Activated T-cell treated with anti-CD3 and anti-CD28 coated beads, Interleukin-2, amount 50 U/mL, for 48 hours (primary cell): Measurements from ENCODE around the gene MTNR1A.
"Not testable (repeated sequence)": the region's sequence is repeated elsewhere in the genome, so short reads cannot be mapped to it uniquely, and the experiment has no call there.

Source experiments
- DNase-seq, 2 experiments: peaks; one replicate each; pipeline ENCODE4 v3.0.0-alpha.2; 2020

MTNR1A gene

DNA sequence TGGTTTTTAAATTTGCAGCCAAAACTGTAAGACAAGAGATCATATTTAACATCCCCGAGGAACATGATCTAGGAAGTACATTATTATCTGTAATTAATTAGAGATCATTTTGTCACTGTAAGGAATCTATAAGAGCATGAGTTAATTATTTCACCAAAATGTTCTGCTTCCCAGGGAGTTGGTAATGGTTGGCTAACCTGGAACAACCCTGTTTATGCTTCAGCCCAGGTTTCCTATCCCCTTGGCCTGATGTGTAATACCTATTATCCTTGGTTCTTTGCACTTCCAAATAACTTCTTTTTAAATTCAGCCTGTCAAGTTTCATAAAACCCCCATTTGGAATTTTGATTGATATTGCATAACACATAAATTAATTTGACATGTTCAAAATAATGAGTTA lies 6.4 kb upstream of the MTNR1A start:
- no peak for DNase-seq

DNA sequence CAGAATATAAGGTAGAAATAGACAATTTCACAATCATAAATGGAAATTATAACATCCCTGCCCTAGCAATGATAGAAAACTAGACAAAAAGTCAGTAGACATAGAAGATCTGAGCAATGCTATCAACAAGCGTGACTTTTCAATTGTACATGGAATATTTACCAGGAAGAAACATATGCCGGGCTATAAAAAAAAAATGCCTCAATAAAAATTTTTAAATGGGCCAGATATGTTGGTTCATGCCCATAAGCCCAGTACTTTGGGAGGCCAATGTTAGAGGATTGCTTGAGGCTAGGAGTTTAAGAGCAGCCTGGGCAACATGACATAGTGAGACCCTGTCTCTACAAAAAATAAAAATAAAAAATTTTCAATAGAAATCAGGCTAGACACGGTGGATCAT lies 5.3 kb upstream of the MTNR1A start:
- DNase-seq, result no peak

DNA sequence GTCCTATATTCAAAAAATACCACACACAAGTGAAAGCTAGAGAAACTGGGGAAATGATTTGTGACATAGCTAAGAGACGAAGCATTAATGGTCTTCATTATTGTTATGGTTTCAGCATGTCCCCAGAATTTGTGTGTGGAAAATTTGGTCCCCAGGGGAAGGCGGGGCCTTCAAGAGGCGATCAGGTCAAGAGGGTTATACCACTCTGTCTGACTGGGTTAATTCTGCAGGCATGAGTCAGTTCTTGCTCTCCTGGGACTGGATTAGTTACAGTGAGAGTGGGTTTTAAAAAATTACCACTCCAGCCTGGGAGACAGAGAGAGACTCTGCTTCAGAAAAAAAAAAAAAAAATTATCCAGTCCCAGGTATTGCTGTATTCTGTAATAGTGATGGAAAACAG lies 2.1 kb upstream of the MTNR1A start:
- DNase-seq, result no peak

DNA sequence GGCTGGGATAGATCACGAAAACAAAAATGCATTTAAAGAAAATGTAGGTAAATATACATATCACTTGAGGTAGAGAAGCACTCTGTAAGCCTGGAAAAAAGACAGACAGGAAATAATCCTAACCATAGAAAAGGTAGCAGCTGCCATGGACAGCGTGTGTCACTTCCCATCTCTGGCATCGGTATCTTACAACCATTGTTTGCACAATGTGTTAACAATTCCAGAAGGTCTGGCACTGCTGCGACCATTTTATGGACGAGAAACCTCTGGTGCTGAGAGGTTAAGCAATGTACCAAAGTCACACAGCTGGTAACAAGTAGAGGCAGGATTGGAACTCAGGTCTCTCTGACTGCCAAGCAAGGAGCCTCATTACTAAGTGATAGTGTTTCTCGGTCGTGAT lies 1.7 kb upstream of the MTNR1A start:
- no peak for DNase-seq

DNA sequence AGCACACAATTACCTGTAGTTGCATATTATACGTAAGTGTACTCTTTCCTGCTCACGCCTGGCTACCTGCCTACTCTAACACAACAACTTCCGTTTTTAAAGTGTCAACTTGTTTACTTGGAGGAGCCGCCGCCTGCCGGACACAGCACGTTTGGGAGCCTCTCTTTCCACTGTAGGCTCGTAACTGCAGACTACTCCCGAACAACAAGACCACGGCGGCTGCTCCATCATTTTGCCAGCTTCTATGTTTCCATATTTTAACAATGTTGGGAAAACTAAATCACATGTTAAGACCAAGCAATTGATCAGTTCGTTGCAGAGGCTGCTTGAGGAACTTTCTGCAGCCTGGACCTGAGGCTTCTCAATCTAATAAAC lies 841 bp downstream of the MTNR1A start:
- DNase-seq, result no peak

DNA sequence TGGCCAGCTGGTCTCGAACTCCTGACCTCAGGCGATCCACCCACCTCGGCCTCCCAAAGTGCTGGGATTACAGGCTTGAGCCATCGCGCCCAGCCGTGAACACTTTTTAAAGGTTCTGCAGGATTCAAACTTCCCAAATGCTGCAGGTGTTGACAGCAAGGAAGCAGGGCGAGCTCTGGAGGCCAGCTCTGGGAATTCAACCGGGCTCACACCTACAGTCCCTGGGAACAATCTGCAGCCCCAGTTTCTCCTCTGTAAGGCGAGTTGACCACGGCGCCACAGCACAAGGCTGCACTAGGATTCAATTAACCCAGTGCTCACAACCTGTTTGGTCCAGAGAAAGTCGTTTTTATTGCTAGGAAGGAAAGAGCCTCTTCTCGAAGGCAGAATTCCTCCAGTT lies 1.6 kb downstream of the MTNR1A start:
- no peak for DNase-seq

DNA sequence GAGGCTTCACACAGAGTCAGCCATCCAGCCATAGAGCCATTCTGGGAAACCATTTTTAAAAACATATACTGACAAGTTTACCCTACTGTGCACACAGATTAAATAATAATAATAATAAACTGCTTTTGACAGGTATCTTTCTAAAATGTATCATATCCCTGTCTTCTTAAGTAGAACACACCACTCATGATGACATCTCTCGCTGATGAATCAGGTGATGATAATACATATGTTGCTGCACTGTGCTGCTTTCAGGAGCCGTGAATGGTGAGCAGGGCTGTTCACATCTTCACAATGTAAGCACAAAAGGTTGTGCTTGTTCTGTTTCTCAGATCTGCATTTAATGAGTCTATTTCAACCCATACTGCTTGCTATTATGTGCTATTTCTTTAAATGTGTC lies 3.5 kb downstream of the MTNR1A start:
- no peak for DNase-seq

DNA sequence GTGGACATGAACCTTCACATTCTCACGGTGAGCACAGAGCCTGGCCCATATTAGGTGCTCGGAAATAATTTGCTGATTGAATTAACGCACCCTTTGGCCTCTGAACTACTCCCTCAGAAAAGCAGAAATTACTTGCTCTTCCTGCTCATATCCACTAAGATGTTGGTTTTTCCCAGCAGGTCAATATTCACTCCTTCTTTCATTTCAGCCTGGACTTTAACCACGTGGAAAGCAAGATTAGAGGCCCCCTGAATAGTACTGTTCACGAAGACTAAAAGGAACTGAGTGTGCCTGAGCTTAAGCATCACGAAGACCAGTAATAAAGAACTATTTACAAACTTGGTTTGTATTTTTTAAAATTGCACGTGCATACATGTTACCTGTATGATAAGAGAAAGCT lies 9.9 kb downstream of the MTNR1A start:
- no peak for DNase-seq

DNA sequence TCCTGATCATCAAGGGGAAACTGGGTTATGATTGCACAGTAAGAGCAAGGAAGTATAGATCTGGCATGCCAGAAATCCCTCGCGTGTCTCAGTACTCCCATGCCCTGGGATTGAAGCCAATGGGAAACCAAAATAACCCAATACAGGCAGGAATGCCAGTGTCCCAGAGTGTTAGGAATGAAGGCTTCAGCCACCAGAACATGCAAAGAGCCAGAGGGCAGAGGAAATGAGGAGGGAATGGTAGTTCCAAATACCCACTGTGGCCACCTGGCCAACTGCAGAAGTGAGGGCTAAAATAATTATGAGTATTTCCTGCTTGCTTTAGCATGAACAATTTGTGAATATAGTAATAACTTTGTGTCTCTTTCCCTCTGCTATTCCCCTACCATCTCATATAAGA lies 12.2 kb downstream of the MTNR1A start:
- no peak for DNase-seq

DNA sequence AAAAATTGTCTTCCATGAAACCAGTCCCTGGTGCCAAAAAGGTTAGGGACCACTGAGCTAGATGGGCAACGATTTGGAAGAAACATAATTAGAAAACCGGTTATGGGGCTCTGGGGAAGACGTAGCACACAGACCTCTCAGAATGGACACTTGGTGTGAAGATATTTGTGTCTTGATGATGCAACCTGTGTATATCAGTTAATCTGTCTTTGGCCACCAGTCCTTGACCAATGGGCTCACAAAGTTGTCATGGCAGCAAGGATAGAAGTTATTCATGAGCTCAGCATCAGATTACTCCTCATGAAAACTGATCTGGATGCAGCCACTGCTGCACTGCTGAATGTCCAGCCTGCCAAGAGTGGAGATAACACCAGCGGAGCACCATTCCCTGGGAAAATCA lies 13.6 kb downstream of the MTNR1A start:
- no peak for DNase-seq

DNA sequence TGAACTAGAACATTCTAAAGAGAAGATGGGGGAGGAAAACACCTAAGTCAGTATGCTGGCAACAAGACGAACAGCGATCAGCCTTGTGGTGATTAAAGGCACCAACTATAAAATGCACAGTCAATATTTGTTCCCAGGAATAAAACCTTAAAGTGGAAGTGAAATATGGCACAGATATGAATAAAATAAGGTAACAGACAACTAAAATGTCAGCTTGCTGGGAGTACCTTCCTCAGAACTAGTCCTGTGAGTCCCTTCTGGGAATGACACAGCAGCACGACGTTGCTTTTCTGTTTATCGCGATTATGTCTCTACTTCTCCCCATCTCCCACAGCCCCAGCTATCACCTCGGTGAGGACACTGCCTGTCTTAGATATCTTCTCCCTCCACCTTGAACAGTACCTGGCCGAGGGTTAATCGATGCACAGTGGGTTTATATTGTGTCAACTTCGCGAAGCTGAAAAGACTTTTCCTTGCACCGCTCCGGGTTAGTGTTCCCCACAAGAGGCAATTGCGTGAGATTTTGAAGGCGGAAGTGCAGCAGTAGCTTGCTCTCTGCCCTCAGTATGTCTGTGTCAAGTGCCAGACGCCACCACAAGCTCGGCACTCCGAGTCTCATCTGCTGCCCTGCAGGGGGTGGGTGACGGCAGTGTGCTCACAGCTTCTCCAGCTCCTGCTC lies 17.4 kb downstream of the MTNR1A start:
- no peak for DNase-seq

DNA sequence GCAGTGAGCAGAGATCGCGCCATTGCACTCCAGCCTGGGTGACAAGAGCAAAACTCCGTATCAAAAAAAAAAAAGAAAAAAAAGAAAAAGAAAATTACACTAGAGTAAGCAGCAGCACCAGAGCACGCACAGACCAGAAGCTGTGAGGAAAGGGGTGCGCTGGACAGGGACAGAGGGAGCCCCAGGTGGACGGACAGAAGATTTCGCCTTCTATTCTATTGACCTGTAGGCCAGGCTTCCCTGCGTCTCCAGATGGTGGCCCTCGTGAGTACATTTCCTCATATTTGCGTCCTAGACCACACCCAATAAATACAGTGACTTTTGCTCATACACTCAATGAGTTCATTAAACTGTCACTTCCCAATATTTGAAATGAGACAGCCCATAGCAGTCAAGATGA lies 19.1 kb downstream of the MTNR1A start:
- no peak for DNase-seq

DNA sequence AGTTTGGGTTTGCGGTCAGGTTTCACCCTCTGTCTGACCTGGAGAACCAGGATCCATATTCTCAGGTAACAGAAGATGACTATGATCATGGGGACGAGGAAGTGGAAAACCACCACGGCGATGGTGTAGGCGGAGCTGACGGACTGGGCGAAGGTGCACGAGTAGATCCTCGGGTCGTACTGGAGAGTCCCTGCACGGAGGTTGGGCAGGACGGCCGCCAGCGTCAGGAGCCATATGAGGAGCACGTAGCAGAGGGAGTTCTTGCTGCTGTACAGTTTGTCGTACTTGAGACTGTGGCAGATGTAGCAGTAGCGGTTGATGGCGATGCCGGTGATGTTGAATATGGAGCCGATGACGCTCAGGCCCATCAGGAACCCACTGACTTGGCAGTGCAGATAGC lies 21.3 kb downstream of the MTNR1A start:
- DNase-seq, result no peak

DNA sequence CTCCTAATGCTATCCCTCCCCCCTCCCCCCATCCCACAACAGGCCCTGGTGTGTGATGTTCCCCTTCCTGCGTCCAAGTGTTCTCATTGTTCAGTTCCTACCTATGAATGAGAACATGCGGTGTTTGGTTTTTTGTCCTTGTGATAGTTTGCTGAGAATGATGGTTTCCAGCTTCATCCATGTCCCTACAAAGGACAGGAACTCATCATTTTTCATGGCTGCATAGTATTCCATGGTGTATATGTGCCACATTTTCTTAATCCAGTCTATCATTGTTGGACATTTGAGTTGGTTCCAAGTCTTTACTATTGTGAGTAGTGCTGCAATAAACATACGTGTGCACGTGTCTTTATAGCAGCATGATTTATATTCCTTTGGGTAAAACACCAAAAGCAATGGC lies 31.4 kb downstream of the MTNR1A start:
- not testable (repeated sequence) for DNase-seq

DNA sequence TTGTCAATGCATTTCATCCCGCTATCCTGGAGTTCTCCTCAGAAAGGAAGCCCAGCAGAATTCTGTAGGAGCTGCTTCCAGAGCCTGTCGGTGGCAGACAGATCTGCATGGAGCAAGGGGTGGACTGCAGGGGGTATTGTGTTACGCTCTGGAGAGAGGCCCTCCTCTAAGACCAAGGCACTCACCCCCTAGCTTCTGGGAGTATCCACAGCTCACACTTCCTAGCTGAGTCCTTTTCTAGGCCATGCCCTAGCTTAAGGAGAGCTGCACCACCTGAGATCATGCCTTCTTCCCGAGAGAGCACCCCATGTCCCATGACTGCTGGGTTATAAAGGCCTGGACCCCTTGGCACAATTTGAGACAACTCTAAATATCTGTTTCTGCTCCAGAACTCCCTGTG lies 39.1 kb downstream of the MTNR1A start:
- no peak for DNase-seq

DNA sequence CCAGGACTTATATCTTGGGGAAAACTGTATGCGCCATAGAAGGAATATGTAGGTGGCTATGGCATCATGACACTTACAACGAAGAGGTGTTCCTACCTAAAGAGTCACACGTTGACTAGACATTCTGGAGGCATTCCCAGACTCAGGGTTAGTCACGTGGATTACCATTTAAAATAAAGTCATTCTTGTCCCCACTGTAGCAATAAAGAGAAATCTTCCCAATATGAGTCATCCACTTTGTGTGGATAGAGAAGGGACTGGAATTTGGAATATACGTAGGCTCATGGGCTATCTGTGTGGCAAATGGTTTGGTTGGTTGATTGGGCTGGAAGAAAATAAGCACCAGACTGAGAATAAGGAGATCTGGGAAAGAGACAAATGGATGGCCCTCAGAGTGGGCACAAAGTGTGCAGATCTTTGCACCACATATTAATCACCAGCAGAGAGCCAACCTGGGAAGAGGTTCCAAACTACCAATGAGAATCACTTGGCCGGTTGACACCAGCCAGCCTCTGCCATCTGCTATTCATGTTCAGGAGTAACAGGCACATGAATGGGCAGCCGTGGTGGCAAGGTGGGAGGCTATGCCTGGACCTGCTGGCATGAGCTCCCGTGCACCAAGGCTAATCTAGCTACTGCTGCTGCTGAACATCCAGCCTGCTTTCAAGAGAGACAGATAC lies 41.0 kb downstream of the MTNR1A start:
- no peak for DNase-seq

DNA sequence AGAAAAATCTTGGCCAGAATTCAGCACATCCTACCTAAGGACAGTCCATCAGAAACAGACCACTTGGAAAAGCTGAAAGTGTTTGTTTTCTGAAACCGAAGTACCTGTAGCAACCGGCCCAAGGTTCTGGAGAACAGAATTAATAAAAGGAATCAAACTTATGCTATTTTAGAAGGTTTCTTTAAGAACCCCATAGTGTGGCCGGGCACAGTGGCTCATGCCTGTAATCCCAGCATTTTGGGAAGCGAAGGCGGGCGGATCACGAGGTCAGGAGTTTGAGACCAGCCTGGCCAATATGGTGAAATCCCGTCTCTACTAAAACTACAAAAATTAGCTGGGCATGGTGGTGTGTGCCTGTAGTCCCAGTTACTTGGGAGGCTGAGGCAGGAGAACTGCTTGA lies 50.6 kb downstream of the MTNR1A start:
- DNase-seq, result not testable (repeated sequence)

DNA sequence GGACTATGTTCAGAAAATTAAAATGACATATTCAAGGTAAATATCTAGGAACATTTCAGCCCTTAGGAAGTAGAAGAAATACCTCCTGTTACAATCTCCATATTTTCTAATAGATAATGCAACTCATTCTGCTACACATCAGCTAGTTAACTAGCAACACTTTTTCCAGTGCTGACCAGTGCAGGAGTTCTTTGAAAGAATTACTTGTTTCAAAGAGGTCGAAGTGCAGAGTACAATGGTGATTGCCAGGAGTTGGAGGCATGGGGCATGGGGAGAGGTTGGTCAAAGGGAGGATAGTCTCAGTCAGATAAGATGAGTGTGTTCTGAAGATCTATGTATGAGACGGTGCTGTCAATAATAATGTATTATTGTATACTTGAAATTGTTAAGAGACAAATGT lies 53.1 kb downstream of the MTNR1A start:
- no peak for DNase-seq

DNA sequence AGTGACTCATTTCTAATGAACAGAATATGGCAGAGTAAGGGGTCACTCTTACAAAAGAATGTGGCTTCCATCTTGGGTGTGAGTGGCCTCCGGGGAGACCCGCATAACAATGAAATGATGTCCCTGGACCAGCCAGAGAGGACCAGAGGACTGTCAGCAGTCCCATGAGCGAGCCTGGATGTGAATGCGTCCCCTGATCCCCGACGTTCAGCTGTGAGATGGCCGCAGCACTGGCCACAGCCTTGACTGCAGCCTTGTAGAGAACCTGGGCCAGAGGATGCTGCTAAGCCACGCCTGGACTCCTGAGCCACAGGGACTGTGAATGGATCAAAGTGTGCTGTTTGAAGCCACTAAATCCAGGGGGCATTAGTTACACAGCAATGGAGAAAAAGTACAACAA lies 53.8 kb downstream of the MTNR1A start:
- no peak for DNase-seq

DNA sequence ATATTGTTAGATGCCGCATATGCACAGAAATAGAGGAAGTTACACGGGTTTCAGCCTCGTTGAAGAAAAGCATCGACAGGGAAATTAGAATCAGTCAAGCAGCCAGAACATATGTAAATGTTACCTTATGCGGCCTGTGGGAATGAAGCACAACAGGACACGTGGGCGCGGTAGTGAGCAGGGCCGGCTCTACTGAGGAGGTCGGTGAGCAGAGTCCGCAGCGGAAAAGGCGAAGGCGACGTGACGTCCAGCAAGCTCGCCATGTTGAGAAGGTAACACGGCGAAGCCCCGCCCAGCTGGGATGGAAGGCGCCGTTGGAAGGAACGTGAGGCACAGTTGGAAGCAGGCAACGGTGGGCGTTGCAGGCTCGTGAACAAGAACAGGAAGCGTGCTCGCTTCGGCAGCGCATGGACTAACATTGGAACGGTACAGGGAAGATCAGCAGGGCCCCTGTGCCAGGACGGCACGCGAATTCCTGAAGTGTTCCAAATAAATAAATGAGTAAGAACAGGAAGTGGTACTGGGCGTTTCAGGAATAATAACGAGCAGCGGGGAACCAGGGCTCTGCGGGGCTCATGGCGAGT lies 54.6 kb downstream of the MTNR1A start:
- no peak for DNase-seq

DNA sequence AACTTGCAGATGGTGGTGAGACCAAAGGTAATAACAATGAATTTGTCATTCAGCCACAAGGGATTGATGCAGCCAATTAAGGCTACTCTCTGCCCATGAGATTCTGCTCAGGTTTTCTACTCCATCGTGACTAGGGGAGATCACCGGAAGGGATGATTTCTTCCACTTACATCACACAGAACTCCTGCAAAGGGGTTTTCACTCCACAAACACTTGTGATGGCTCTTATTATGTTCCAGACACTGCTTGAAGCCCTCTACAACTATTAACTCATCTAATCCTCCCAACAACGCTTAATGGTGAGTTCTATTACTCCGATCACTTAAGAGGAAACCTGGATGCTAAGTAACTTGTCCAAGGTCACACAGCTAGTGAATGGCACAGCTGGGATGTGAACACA lies 55.9 kb downstream of the MTNR1A start:
- no peak for DNase-seq

DNA sequence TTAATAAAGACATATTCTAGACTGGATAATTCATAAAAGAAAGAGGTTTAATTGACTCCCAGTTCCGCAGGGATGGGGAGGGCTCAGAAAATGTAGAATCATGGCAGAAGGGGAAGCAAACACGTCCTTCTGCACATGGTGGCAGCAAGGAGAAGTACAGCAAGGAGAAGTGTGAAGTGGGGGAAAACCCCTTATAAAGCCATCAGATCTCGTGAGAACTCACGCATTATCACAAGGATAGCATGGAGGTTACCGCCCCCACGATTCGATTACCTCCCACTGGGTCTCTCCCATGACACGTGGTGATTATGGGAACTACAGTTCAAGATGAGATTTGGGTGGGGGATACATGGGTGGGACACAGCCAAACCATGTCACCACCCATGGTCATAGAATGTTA lies 58.3 kb downstream of the MTNR1A start:
- DNase-seq, result no peak

DNA sequence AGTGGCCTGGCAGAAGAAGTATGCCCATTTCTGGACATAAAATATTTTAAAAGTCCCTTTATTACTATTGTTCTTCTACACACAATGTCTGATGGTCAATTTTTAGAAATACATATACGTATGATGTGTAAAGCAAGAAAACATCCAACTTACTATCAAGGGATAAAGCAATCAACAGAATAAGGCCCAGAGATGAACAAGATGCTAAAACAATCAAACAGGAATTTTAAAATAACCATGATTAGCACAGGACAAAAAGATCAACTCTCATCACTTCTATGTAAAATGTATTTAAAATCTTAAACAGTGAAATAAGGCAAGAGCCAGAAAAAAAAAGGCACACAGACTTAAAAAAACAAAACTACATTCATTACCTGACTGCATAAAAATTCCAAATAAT lies 60.9 kb downstream of the MTNR1A start:
- no peak for DNase-seq

DNA sequence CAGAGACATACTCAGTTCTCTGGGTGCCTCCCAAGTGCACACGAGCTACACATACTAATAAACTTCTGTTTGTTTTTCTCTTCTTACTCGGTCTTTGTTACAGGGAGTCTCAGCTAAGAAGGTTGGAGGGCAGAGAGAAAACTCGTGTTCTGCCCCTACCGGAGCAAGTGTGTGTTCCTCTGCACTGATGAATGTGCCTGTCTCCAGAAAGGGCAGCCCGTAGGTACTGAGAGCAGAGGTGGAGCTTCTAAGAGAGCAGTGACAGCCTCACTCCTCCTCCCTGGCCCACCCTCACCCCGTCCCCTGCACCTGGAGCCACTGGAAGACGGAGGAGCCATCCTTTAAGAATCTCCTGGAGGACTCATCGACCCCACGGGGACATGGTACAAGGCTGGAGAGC lies 67.6 kb downstream of the MTNR1A start:
- DNase-seq, result no peak

DNA sequence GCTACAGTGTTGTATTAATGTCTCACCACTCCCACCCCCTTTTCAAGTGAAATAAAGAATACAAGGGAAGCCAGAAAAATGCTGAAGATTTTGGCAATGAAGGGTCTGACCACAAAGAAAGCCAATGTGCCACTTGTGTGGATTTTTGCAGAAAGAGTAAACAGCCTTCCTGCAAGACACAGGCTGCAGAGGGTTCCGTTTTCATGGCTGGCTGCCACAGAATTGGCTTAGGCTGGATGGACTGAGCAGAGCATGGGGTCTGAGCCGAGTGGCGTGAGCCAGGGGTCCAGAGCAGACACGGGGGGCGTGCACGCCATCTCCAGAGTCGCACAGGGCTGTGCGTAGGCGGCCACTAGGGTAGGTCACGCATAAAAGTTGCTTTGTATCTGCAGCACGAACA lies 69.2 kb downstream of the MTNR1A start:
- DNase-seq, result no peak
